ENCODE measurements around the gene RAB1B.
"Not testable (repeated sequence)": the region's sequence is repeated elsewhere in the genome, so short reads cannot be mapped to it uniquely, and the experiment has no call there.

The RAB1B gene

GRCh38 chr11:66310324-66310723 lies 41.9 kb downstream of the RAB1B start:
- no peak for TF ChIP-seq CTCF (conservative IDR thresholded peaks at IDR 0.05; ENCODE audit: low read length)
- DNase-seq (ENCODE audit: low read depth), result no peak
- no peak overlapping the region for H3K4me3 ChIP-seq (ENCODE audit: low read length)

- H3K4me3 ChIP-seq (ENCODE audit: low read length); DNase-seq (ENCODE audit: low read depth): not testable (repeated sequence)
These were observed 42.5 kb downstream of the RAB1B start for GRCh38 chr11:66310803-66311440.

GRCh38 chr11:66311470-66311964 lies 43.1 kb downstream of the RAB1B start:
- peak overlapping the region; percentile 69 for H3K4me3 ChIP-seq (ENCODE audit: low read length)
- no peak for DNase-seq (ENCODE audit: low read depth)
- TF ChIP-seq CTCF (conservative IDR thresholded peaks at IDR 0.05; ENCODE audit: low read length), result no peak

- peak; percentile 86 for TF ChIP-seq CTCF (conservative IDR thresholded peaks at IDR 0.05; ENCODE audit: low read length)
- peak; percentile 87 for DNase-seq (ENCODE audit: low read depth)
These were observed 43.6 kb downstream of the RAB1B start for GRCh38 chr11:66311965-66312548.

DNA sequence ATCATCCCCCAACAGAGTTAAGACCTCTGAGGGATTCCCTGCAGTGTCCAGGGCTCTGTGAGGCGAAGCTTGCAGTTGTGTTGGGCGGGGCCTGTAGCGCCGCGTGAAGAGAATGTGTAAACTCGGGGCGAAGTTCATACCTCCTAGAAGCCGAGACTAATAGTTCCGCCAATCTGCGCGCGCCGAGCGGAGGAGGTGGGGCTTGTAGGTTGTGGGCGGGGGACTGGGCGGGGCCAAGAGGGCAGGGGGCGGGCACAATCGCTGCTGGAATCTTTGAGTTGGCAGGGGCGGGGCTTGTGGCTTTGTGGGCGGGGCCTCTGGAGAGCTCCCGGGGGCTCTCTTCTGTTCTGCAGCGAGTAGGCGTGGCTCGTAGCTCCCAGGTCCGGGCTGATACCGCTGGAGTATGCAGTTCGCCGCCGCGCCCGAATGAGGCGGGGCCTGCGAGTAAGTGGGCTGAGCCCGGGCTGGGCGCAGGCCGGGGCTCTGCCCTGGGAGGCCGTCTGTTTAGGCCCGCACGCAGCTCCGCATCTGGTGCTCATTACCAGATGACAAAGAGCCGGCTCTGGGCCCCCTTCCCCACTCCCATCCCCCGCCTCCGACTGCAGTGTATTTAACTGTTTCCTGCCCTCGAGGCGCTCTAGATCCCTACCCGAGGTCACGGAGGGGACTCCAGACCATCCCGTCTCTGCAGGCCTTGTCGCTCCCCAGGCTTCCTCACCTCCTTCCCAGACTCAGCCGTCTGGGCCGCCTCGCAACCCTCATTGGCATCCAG lies 44.3 kb downstream of the RAB1B start:
- no peak for TF ChIP-seq CTCF (conservative IDR thresholded peaks at IDR 0.05; ENCODE audit: low read length)
- peak; percentile 100 for DNase-seq (ENCODE audit: low read depth)
- H3K4me3 ChIP-seq (ENCODE audit: low read length), result peak overlapping the region; percentile 93

More at GRCh38 chr11:66311965-66312548, 43.6 kb downstream of the RAB1B start:
- peak overlapping the region; percentile 69 for H3K4me3 ChIP-seq (ENCODE audit: low read length)

GRCh38 chr11:66313321-66314185 lies 45.1 kb downstream of the RAB1B start:
- DNase-seq (ENCODE audit: low read depth), result peak; percentile 53
- peak overlapping the region; percentile 93 for H3K4me3 ChIP-seq (ENCODE audit: low read length)
- peak; percentile 40 for TF ChIP-seq CTCF (conservative IDR thresholded peaks at IDR 0.05; ENCODE audit: low read length)

- no peak for DNase-seq (ENCODE audit: low read depth)
- peak overlapping the region; percentile 93 for H3K4me3 ChIP-seq (ENCODE audit: low read length)
- TF ChIP-seq CTCF (conservative IDR thresholded peaks at IDR 0.05; ENCODE audit: low read length), result no peak
These were observed 45.7 kb downstream of the RAB1B start for GRCh38 chr11:66314186-66314501.

Measured in AG10803 (cell line).